ENCODE data around the gene PCDHGB2.
"Not testable (repeated sequence)": the region's sequence is repeated elsewhere in the genome, so short reads cannot be mapped to it uniquely, and the experiment has no call there.

PCDHGB2 gene

GRCh38 chr5:141359790-141360426, at the start of gene PCDHGB2:
TSS of gene PCDHGB2 (plus strand) at chr5:141359994. CDS start at chr5:141360136, 142 bp downstream.
- DNase-seq: peak; percentile 3
- in situ Hi-C loops (cut with HindIII; ENCODE audit: low pct_ligation_motif_present, low pct_unique_long_range_greater_than_20kb, low sequenced_read_pairs): no loop called here

GRCh38 chr5:141313711-141314110, 46.1 kb upstream of the PCDHGB2 start:
- in situ Hi-C loops (cut with HindIII; ENCODE audit: low pct_ligation_motif_present, low pct_unique_long_range_greater_than_20kb, low sequenced_read_pairs): no loop called here
- no peak for DNase-seq

GRCh38 chr5:141316963-141317362, 42.8 kb upstream of the PCDHGB2 start:
- DNase-seq; in situ Hi-C loops (cut with HindIII; ENCODE audit: low pct_ligation_motif_present, low pct_unique_long_range_greater_than_20kb, low sequenced_read_pairs): not testable (repeated sequence)

- in situ Hi-C loops (cut with HindIII; ENCODE audit: low pct_ligation_motif_present, low pct_unique_long_range_greater_than_20kb, low sequenced_read_pairs): no loop called here
- no peak for DNase-seq
Measured at GRCh38 chr5:141319202-141319601, 40.6 kb upstream of the PCDHGB2 start.

- no peak for DNase-seq
- in situ Hi-C loops (cut with HindIII; ENCODE audit: low pct_ligation_motif_present, low pct_unique_long_range_greater_than_20kb, low sequenced_read_pairs): no loop called here
Measured at GRCh38 chr5:141319699-141320098, 40.1 kb upstream of the PCDHGB2 start.

- peak; percentile 92 for DNase-seq
- in situ Hi-C loops (cut with HindIII; ENCODE audit: low pct_ligation_motif_present, low pct_unique_long_range_greater_than_20kb, low sequenced_read_pairs): no loop called here
Measured at GRCh38 chr5:141320225-141321169, 39.3 kb upstream of the PCDHGB2 start, which contains the start of gene TAF7. TSS of gene TAF7 (minus strand) at chr5:141320784. CDS start at chr5:141320044, 740 bp downstream.

GRCh38 chr5:141322261-141322660, 37.5 kb upstream of the PCDHGB2 start:
- DNase-seq: no peak
- in situ Hi-C loops (cut with HindIII; ENCODE audit: low pct_ligation_motif_present, low pct_unique_long_range_greater_than_20kb, low sequenced_read_pairs): no loop called here

GRCh38 chr5:141326088-141326854, 33.5 kb upstream of the PCDHGB2 start:
- in situ Hi-C loops (cut with HindIII; ENCODE audit: low pct_ligation_motif_present, low pct_unique_long_range_greater_than_20kb, low sequenced_read_pairs): no loop called here
- no peak for DNase-seq

GRCh38 chr5:141328231-141328630, 31.6 kb upstream of the PCDHGB2 start:
- in situ Hi-C loops (cut with HindIII; ENCODE audit: low pct_ligation_motif_present, low pct_unique_long_range_greater_than_20kb, low sequenced_read_pairs): no loop called here
- DNase-seq: no peak

GRCh38 chr5:141330299-141331080, 29.3 kb upstream of the PCDHGB2 start, which contains the start of gene PCDHGA1:
TSS of gene PCDHGA1 (plus strand) at chr5:141330514.
- no peak for DNase-seq
- in situ Hi-C loops (cut with HindIII; ENCODE audit: low pct_ligation_motif_present, low pct_unique_long_range_greater_than_20kb, low sequenced_read_pairs): no loop called here

GRCh38 chr5:141332571-141332970, 27.2 kb upstream of the PCDHGB2 start:
- in situ Hi-C loops (cut with HindIII; ENCODE audit: low pct_ligation_motif_present, low pct_unique_long_range_greater_than_20kb, low sequenced_read_pairs); DNase-seq: not testable (repeated sequence)

- DNase-seq: peak; percentile 42
- in situ Hi-C loops (cut with HindIII; ENCODE audit: low pct_ligation_motif_present, low pct_unique_long_range_greater_than_20kb, low sequenced_read_pairs): no loop called here
Measured at GRCh38 chr5:141338538-141339306, 21.1 kb upstream of the PCDHGB2 start, which contains the start of gene PCDHGA2. TSS of gene PCDHGA2 (plus strand) at chr5:141338760.

- in situ Hi-C loops (cut with HindIII; ENCODE audit: low pct_ligation_motif_present, low pct_unique_long_range_greater_than_20kb, low sequenced_read_pairs); DNase-seq: not testable (repeated sequence)
Measured at GRCh38 chr5:141340781-141341354, 18.9 kb upstream of the PCDHGB2 start.

- in situ Hi-C loops (cut with HindIII; ENCODE audit: low pct_ligation_motif_present, low pct_unique_long_range_greater_than_20kb, low sequenced_read_pairs): no loop called here
- DNase-seq: no peak
Measured at GRCh38 chr5:141342773-141343172, 17.0 kb upstream of the PCDHGB2 start.

- in situ Hi-C loops (cut with HindIII; ENCODE audit: low pct_ligation_motif_present, low pct_unique_long_range_greater_than_20kb, low sequenced_read_pairs): no loop called here
Measured at GRCh38 chr5:141343242-141343952, 16.4 kb upstream of the PCDHGB2 start, which contains the start of gene PCDHGA3. TSS of gene PCDHGA3 (plus strand) at chr5:141343829. CDS start at chr5:141344034, 205 bp downstream.

GRCh38 chr5:141343953-141344463, 15.8 kb upstream of the PCDHGB2 start:
- in situ Hi-C loops (cut with HindIII; ENCODE audit: low pct_ligation_motif_present, low pct_unique_long_range_greater_than_20kb, low sequenced_read_pairs): no loop called here

More at GRCh38 chr5:141343242-141343952, 16.4 kb upstream of the PCDHGB2 start, which contains the start of gene PCDHGA3:
- no peak for DNase-seq

More at GRCh38 chr5:141343953-141344463, 15.8 kb upstream of the PCDHGB2 start:
- DNase-seq: no peak
